HK-2 (cell line): ENCODE data around the gene STK24.

Source experiments
- DNase-seq: peaks from one replicate; pipeline ENCODE4 v3.0.0-alpha.2; 2018; ENCODE audit not compliant: unreplicated experiment

The STK24 gene

GRCh38 chr13:98533912-98534311 lies 43.0 kb downstream of the STK24 start:
- DNase-seq, result no peak

GRCh38 chr13:98532254-98532653 lies 44.7 kb downstream of the STK24 start:
- no peak for DNase-seq

- no peak for DNase-seq
Measured at GRCh38 chr13:98530217-98530616, 46.7 kb downstream of the STK24 start.

- no peak for DNase-seq
Measured at GRCh38 chr13:98529171-98529570, 47.7 kb downstream of the STK24 start.

- no peak for DNase-seq
Measured at GRCh38 chr13:98528663-98529064, 48.2 kb downstream of the STK24 start.

- DNase-seq, result no peak
Measured at GRCh38 chr13:98527526-98527925, 49.4 kb downstream of the STK24 start.

- no peak for DNase-seq
Measured at GRCh38 chr13:98526182-98526512, 50.8 kb downstream of the STK24 start.

GRCh38 chr13:98525456-98526181 lies 51.3 kb downstream of the STK24 start:
- no peak for DNase-seq

- DNase-seq, result no peak
Measured at GRCh38 chr13:98524793-98525192, 52.1 kb downstream of the STK24 start.

GRCh38 chr13:98524391-98524790 lies 52.5 kb downstream of the STK24 start:
- DNase-seq, result no peak

- DNase-seq, result no peak
Measured at GRCh38 chr13:98523455-98524102, 53.3 kb downstream of the STK24 start.

GRCh38 chr13:98522371-98522770 lies 54.5 kb downstream of the STK24 start:
- no peak for DNase-seq

GRCh38 chr13:98521461-98522247 lies 55.3 kb downstream of the STK24 start:
- DNase-seq, result no peak

- no peak for DNase-seq
Measured at GRCh38 chr13:98520674-98521449, 56.0 kb downstream of the STK24 start.

- no peak for DNase-seq
Measured at GRCh38 chr13:98519976-98520375, 56.9 kb downstream of the STK24 start.

GRCh38 chr13:98517576-98518310 lies 59.2 kb downstream of the STK24 start:
- DNase-seq, result no peak

GRCh38 chr13:98515818-98516465 lies 61.0 kb downstream of the STK24 start:
- no peak for DNase-seq

- no peak for DNase-seq
Measured at GRCh38 chr13:98514288-98514687, 62.6 kb downstream of the STK24 start.

GRCh38 chr13:98513837-98514236 lies 63.1 kb downstream of the STK24 start:
- no peak for DNase-seq

GRCh38 chr13:98512774-98513665 lies 63.9 kb downstream of the STK24 start:
- no peak for DNase-seq
